GM23338 (cell line): ENCODE results near the gene GTF2H4. TPM values are rescaled to one million over a fixed set of nuclear protein-coding genes. Genes with fewer than 3 reads are reported as not detected.

Experiments used
- ATAC-seq: fragments of 200-7000 bp; cut with Tn5 transposase; 3 replicates; pipeline ENCODE4 v1.9.1; 2020
- DNase-seq: peaks from one replicate; pipeline ENCODE4 v3.0.0-alpha.2; 2015; ENCODE audit warnings: low spot score
- H2AFZ ChIP-seq: fragments of 200-600 bp; sonication (generic); 2 replicates; pipeline ENCODE4 v1.8.0; 2016; ENCODE audit warnings: antibody characterized with exemption, mild to moderate bottlenecking, moderate library complexity
- H3F3A ChIP-seq: fragments of 200-600 bp; sonication (generic); replicated peaks from 2 replicates; pipeline ENCODE4 v1.8.0; 2017; ENCODE audit warnings: antibody characterized with exemption, mixed run types, low read depth
- H3K27ac ChIP-seq: fragments of 200-600 bp; sonication (generic); 2 replicates; pipeline ENCODE4 v1.6.1; 2016; ENCODE audit warnings: low read depth
- H3K27me3 ChIP-seq: fragments of 200-600 bp; sonication (generic); 2 replicates; pipeline ENCODE4 v1.8.0; 2016; ENCODE audit warnings: mild to moderate bottlenecking, mixed run types, moderate library complexity; ENCODE audit not compliant: insufficient read depth
- H3K36me3 ChIP-seq: fragments of 200-600 bp; sonication (generic); 2 replicates; pipeline ENCODE4 v1.8.0; 2016; ENCODE audit warnings: mild to moderate bottlenecking; ENCODE audit not compliant: insufficient read depth
- H3K4me1 ChIP-seq: fragments of 200-600 bp; sonication (generic); 2 replicates; pipeline ENCODE4 v1.8.0; 2016; ENCODE audit warnings: mild to moderate bottlenecking, moderate library complexity; ENCODE audit not compliant: insufficient read depth
- H3K4me2 ChIP-seq: fragments of 200-600 bp; sonication (generic); 2 replicates; pipeline ENCODE4 v1.7.1; 2017; ENCODE audit warnings: mixed run types
- H3K4me3 ChIP-seq: fragments of 200-600 bp; sonication (generic); 2 replicates; pipeline ENCODE4 v1.6.1; 2016; ENCODE audit warnings: mixed run types
- H3K79me2 ChIP-seq: fragments of 200-600 bp; sonication (generic); replicated peaks from 2 replicates; pipeline ENCODE4 v1.8.0; 2017; ENCODE audit warnings: mild to moderate bottlenecking; ENCODE audit not compliant: insufficient read depth
- H3K9me2 ChIP-seq: fragments of 200-600 bp; sonication (generic); 2 replicates; pipeline ENCODE4 v1.8.0; 2017; ENCODE audit not compliant: insufficient read depth
- H4K20me1 ChIP-seq: fragments of 200-600 bp; sonication (generic); replicated peaks from 2 replicates; pipeline ENCODE4 v1.8.0; 2017; ENCODE audit warnings: mild to moderate bottlenecking; ENCODE audit not compliant: insufficient read depth
- H3K27ac Mint-ChIP-seq: 2 replicates; pipeline ENCODE4 v1.8.0; 2020; ENCODE audit warnings: inconsistent platforms, mild to moderate bottlenecking, moderate library complexity, mixed read lengths
- H3K27me3 Mint-ChIP-seq: 3 replicates; pipeline ENCODE4 v1.8.0; 2022; ENCODE audit warnings: low read depth, mild to moderate bottlenecking, moderate library complexity, mixed read lengths, inconsistent platforms; ENCODE audit not compliant: insufficient read depth, poor library complexity
- H3K36me3 Mint-ChIP-seq: 3 replicates; pipeline ENCODE4 v1.8.0; 2021; ENCODE audit warnings: low read depth, mild to moderate bottlenecking, inconsistent platforms, moderate library complexity, mixed read lengths
- H3K4me1 Mint-ChIP-seq: 3 replicates; pipeline ENCODE4 v1.8.0; 2020; ENCODE audit warnings: mild to moderate bottlenecking, inconsistent platforms, mixed read lengths
- H3K4me3 Mint-ChIP-seq: 3 replicates; pipeline ENCODE4 v1.8.0; 2021; ENCODE audit warnings: moderate library complexity, mild to moderate bottlenecking, inconsistent platforms, mixed read lengths
- H3K9me3 Mint-ChIP-seq: 3 replicates; pipeline ENCODE4 v1.8.0; 2020; ENCODE audit warnings: moderate library complexity, mild to moderate bottlenecking, inconsistent platforms, mixed read lengths
- CREB1 ChIP-seq: fragments of 250-450 bp; sonication (Bioruptor Pico); IDR thresholded peaks from 2 replicates; pipeline ENCODE4 v1.5.0; 2020; ENCODE audit warnings: low read depth, mild to moderate bottlenecking, moderate library complexity
- EZH2 ChIP-seq: fragments of 200-600 bp; sonication (generic); IDR thresholded peaks from one replicate; pipeline ENCODE4 v1.8.0; 2017; ENCODE audit warnings: antibody characterized with exemption, mild to moderate bottlenecking, low read depth; ENCODE audit not compliant: unreplicated experiment
- EZH2phosphoT487 ChIP-seq: fragments of 200-600 bp; sonication (generic); IDR thresholded peaks from one replicate; pipeline ENCODE4 v1.8.1; 2018; ENCODE audit warnings: antibody characterized with exemption; ENCODE audit not compliant: unreplicated experiment
- JUNB ChIP-seq: IDR thresholded peaks from one replicate; pipeline ENCODE4 v1.6.1; 2016; ENCODE audit warnings: antibody characterized with exemption; ENCODE audit not compliant: unreplicated experiment
- POLR2AphosphoS5 ChIP-seq: IDR thresholded peaks from 2 replicates; pipeline ENCODE4 v1.6.1; 2016; ENCODE audit warnings: antibody characterized with exemption, low read depth
- STAT1 ChIP-seq: IDR thresholded peaks from one replicate; pipeline ENCODE4 v1.6.1; 2016; ENCODE audit warnings: antibody characterized with exemption; ENCODE audit not compliant: unreplicated experiment
- ZNF331 ChIP-seq: fragments of 250-450 bp; sonication (Bioruptor Pico); IDR thresholded peaks from 2 replicates; pipeline ENCODE4 v1.5.0; 2020; ENCODE audit warnings: low read depth, mild to moderate bottlenecking, moderate library complexity
- polyA plus RNA-seq: library from polyadenylated mRNA; unstranded; fragments of >200 nt; fragmentation: Nextera tagmentation; extraction: Ambion mirVana; gene quantifications from 2 replicates; pipeline ENCODE4 v1.2.1, GENCODE V29; 2016
- total RNA-seq: library from RNA; depleted of rRNA; stranded (reverse); fragments of >200 nt; shearing (Covaris generic); gene quantifications from 2 replicates; pipeline ENCODE4 v1.2.3, GENCODE V29; 2014
- TF ChIP-seq, protein P1 (sequence below): IDR thresholded peaks from one replicate; pipeline ENCODE4 v1.6.1; 2018; ENCODE audit warnings: antibody characterized with exemption; ENCODE audit not compliant: unreplicated experiment
- TF ChIP-seq, protein P2 (sequence below): IDR thresholded peaks from 2 replicates; pipeline ENCODE4 v1.6.1; 2016; ENCODE audit warnings: antibody characterized with exemption
- TF ChIP-seq, protein P3 (sequence below), 2 experiments: fragments of 200-600 bp in 1 of 2; sonication (generic) in 1 of 2; conservative IDR thresholded peaks; 2 replicates each; pipeline versions ENCODE4 v1.5.1 to v1.6.1; 2016 to 2017; ENCODE audit warnings: antibody characterized with exemption in 2 of 2, low read depth in 2 of 2, mild to moderate bottlenecking in 2 of 2, moderate library complexity in 1 of 2

Gene GTF2H4
- total and polyA plus RNA-seq, 2 experiments from 2014 or later: 14.8 to 32.6 TPM

DNA sequence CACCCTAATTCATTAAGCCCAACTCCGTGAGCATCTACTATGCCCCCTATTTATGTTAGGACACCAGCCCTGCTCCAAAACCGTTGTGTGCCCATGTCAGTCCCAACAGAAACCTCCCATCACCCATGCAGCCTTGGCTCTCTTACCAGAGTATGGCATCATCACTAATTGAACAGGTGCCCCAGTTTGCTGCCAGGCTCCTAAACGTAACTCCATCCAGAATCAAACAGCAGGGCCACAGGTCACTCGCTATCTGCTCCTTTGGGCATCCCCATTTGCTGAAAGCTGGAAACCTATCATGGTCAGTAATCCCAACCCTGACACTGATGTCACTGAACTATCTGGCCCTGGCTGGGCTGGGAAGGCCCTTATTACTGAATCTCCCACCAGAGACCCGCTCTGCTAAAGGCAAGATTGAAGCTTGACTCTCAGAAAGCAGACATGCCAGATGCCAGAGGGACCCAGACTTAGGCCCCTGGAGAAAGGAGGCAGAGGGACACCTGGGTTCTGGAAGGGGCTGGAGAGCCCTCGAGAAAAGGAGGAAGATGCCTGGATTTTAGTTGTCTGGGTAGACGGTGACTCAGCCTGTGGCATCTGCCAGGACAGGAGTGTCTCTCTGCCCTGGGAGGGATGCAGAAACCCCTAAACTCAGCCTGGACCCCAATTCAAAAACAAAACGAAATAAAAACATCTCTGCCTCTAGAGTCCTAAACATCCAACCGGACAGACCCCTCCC lies 46.8 kb downstream of the GTF2H4 start (continued):
- TF ChIP-seq, protein P1, sequence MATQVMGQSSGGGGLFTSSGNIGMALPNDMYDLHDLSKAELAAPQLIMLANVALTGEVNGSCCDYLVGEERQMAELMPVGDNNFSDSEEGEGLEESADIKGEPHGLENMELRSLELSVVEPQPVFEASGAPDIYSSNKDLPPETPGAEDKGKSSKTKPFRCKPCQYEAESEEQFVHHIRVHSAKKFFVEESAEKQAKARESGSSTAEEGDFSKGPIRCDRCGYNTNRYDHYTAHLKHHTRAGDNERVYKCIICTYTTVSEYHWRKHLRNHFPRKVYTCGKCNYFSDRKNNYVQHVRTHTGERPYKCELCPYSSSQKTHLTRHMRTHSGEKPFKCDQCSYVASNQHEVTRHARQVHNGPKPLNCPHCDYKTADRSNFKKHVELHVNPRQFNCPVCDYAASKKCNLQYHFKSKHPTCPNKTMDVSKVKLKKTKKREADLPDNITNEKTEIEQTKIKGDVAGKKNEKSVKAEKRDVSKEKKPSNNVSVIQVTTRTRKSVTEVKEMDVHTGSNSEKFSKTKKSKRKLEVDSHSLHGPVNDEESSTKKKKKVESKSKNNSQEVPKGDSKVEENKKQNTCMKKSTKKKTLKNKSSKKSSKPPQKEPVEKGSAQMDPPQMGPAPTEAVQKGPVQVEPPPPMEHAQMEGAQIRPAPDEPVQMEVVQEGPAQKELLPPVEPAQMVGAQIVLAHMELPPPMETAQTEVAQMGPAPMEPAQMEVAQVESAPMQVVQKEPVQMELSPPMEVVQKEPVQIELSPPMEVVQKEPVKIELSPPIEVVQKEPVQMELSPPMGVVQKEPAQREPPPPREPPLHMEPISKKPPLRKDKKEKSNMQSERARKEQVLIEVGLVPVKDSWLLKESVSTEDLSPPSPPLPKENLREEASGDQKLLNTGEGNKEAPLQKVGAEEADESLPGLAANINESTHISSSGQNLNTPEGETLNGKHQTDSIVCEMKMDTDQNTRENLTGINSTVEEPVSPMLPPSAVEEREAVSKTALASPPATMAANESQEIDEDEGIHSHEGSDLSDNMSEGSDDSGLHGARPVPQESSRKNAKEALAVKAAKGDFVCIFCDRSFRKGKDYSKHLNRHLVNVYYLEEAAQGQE: no peak
- TF ChIP-seq, protein P2, sequence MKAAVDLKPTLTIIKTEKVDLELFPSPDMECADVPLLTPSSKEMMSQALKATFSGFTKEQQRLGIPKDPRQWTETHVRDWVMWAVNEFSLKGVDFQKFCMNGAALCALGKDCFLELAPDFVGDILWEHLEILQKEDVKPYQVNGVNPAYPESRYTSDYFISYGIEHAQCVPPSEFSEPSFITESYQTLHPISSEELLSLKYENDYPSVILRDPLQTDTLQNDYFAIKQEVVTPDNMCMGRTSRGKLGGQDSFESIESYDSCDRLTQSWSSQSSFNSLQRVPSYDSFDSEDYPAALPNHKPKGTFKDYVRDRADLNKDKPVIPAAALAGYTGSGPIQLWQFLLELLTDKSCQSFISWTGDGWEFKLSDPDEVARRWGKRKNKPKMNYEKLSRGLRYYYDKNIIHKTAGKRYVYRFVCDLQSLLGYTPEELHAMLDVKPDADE: no peak

DNA sequence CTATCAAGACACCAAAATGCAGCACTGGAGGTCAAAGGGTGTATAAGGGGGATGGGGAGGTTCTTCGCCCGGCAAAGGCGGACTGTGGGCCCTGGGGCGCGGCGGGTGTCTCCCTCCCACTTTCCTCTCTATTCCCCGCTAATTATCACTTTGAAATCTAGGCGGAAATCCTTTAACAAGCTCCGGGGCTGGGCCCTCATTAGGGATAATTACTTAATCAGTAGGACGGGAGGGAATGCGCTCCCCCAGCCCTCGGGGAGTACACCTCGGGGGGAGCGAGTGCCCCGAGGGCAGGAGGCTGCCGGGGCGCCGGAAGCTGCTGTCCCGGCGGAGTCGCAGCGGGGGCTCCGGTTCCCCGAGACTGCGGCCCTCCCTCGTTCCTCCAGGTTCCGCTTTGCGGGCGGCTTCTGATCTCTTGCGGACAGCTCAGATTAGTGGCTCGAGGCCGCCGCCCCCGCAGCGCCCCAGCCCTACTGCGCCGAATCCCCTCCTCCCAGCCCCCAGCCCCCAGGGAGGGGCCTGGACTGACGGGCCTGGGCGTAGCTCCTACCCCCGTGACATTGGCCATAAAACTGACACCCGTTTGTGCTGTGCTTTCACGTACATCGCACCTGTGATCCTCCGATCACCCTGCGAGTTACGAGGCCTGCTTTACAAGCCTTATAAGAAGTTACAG lies 47.5 kb downstream of the GTF2H4 start:
- Histone ChIP-seq H4K20me1 (no peaks in the 10 kb centered on the region), H3K79me2 (no peaks in the 10 kb centered on the region), H3K9me2 (0 out of 2 replicates have a peak, but pooled peaks cover 9% of the 10 kb centered on the region), H2AFZ (peak overlapping the region; percentile 99), H3K4me2 (peak overlapping the region; percentile 82), H3K36me3 (no peaks in the 10 kb centered on the region), H3K4me1 (peaks cover 12% of the 10 kb centered on the region), H3F3A (peaks cover 4% of the 10 kb centered on the region; the same call in 1 of the 2 replicates), H3K27ac (no peak overlapping the region), H3K4me3 (peak overlapping the region; percentile 61), H3K27me3 (peaks cover 35% of the 10 kb centered on the region)
- H3K36me3 Mint-ChIP-seq: no peaks in the 10 kb centered on the region
- no peak overlapping the region for H3K27ac Mint-ChIP-seq
- TF ChIP-seq CREB1 (CRISPR knock-in tag): peak; percentile 47
- TF ChIP-seq, protein P2: no peak
- H3K27me3 Mint-ChIP-seq: peaks cover 30% of the 10 kb centered on the region
- DNase-seq (peak; percentile 85), ATAC-seq (peak; percentile 92)
- peaks cover 9% of the 10 kb centered on the region; the same call in 2 of the 3 replicates for H3K9me3 Mint-ChIP-seq
- peak overlapping the region; percentile 65 for H3K4me3 Mint-ChIP-seq
- H3K4me1 Mint-ChIP-seq: peaks cover 13% of the 10 kb centered on the region

DNA sequence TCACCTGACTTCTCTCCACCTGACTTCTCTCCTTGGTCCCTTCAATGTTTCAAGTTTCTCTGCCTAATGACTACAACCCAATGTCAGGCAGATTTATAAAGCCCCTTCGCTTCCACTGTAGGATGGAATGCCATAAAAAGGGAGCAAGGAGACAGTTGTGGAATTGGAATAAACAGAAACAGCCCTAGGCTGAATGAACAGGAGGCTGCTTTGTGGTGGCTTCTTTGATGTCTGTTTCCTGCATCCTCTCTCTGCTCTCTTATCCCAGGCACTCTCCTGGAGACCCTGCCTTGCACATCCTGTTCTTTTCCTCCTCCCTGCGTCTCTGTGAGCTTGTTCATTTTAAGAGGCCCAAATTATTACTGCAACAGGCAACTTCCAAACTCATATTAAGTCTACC lies 49.7 kb downstream of the GTF2H4 start:
- Histone ChIP-seq H3K36me3 (no peaks in the 10 kb centered on the region), H2AFZ (no peak overlapping the region), H3K4me2 (no peak overlapping the region), H4K20me1 (no peaks in the 10 kb centered on the region), H3K4me1 (peaks cover 12% of the 10 kb centered on the region), H3K9me2 (no peaks in the 10 kb centered on the region), H3K27me3 (peaks cover 35% of the 10 kb centered on the region), H3K4me3 (no peak overlapping the region), H3K79me2 (no peaks in the 10 kb centered on the region), H3K27ac (no peak overlapping the region), H3F3A (peaks cover 4% of the 10 kb centered on the region; the same call in 1 of the 2 replicates)
- Mint-ChIP-seq H3K27ac (no peak overlapping the region), H3K4me1 (peaks cover 13% of the 10 kb centered on the region), H3K36me3 (no peaks in the 10 kb centered on the region), H3K9me3 (0 out of 3 replicates have a peak, but pooled peaks cover 3% of the 10 kb centered on the region), H3K27me3 (peaks cover 29% of the 10 kb centered on the region), H3K4me3 (no peak overlapping the region)
- DNase-seq: no peak
- ATAC-seq: no peak
- TF ChIP-seq, protein P3, sequence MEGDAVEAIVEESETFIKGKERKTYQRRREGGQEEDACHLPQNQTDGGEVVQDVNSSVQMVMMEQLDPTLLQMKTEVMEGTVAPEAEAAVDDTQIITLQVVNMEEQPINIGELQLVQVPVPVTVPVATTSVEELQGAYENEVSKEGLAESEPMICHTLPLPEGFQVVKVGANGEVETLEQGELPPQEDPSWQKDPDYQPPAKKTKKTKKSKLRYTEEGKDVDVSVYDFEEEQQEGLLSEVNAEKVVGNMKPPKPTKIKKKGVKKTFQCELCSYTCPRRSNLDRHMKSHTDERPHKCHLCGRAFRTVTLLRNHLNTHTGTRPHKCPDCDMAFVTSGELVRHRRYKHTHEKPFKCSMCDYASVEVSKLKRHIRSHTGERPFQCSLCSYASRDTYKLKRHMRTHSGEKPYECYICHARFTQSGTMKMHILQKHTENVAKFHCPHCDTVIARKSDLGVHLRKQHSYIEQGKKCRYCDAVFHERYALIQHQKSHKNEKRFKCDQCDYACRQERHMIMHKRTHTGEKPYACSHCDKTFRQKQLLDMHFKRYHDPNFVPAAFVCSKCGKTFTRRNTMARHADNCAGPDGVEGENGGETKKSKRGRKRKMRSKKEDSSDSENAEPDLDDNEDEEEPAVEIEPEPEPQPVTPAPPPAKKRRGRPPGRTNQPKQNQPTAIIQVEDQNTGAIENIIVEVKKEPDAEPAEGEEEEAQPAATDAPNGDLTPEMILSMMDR (conservative IDR thresholded peaks at IDR 0.05; ENCODE audit: low read depth in 2 of 2): no peak
- TF ChIP-seq, protein P2: no peak
- TF ChIP-seq EZH2phosphoT487: no peak
- TF ChIP-seq EZH2: no peak
- no peak for TF ChIP-seq POLR2AphosphoS5
- TF ChIP-seq STAT1: no peak
- TF ChIP-seq CREB1 (CRISPR knock-in tag): no peak
- no peak for TF ChIP-seq JUNB
- no peak for TF ChIP-seq ZNF331 (CRISPR knock-in tag)
